ENCODE data around the gene C6orf141. TPM values are rescaled to one million over a fixed set of nuclear protein-coding genes. Genes with fewer than 3 reads are reported as not detected.

Gene C6orf141
- total RNA-seq (2022; extraction: Qiagen RNA extraction): 6.3 to 8.8 TPM (median 7.4 TPM) in 5 replicates

DNA sequence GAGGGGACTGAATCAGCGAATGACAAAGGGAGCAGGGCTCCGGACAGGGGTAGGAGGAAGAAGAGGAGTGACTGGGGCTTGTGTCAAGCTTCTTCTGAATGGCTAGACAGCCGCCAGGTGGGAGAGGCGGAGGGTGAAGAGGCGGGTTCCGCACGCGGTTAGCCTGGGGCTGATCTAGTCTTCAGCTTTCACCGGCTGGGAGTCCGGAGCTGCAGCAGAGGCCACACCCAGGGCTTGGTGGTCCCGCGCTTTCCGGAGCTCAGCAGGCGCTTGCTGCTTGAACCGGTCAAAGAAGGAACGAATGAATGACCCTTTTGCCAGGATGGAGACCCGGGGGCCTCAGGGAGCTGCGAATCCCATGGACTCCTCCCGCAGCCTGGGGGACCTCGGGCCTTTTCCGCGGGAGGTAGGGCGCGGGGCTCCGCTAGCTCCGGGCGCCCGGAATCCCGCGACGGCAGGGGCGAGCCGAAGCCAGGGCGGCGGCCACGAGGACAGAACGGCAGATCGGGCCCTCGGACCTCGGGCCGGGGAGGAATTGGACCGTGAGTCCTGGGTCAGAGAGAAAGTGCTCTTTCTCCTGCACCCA, at the start of gene C6orf141:
TSS of gene C6orf141 (plus strand) at position 177 of the 586 bp plus-strand sequence. CDS start at position 302, 125 bp downstream.

Other genes with a start within 250 kb of the C6orf141 start
- 6.0 to 7.6 TPM (median 6.4 TPM) in 5 replicates for gene MMUT, start 87.4 kb upstream of the C6orf141 start, total RNA-seq (2022; extraction: Qiagen RNA extraction)
- gene CENPQ, start 87.3 kb upstream of the C6orf141 start, total RNA-seq (2022; extraction: Qiagen RNA extraction): 5.5 to 7.4 TPM (median 5.8 TPM) in 5 replicates
- gene GLYATL3, start 50.7 kb upstream of the C6orf141 start, total RNA-seq (2022; extraction: Qiagen RNA extraction): not detected in 5 replicates
- 0.07 TPM in 1 of 5 replicates, not detected in the others for gene RHAG, start 86.2 kb downstream of the C6orf141 start, total RNA-seq (2022; extraction: Qiagen RNA extraction)
- gene CRISP2, start 162.9 kb downstream of the C6orf141 start, total RNA-seq (2022; extraction: Qiagen RNA extraction): not detected in 5 replicates
- not detected in 5 replicates for gene CRISP3, start 193.7 kb downstream of the C6orf141 start, total RNA-seq (2022; extraction: Qiagen RNA extraction)
- gene PGK2, start 236.6 kb downstream of the C6orf141 start, total RNA-seq (2022; extraction: Qiagen RNA extraction): not detected in 5 replicates